Transverse colon (tissue), 4 donors: ENCODE data around the gene PANK4. TPM values are rescaled to one million over a fixed set of nuclear protein-coding genes. Genes with fewer than 3 reads are reported as not detected.

ENCODE experiments used
- DNase-seq: peaks from one replicate; pipeline ENCODE4 v3.0.0-alpha.2; 2019
- H3K27ac ChIP-seq, 4 donors: fragments of 200-600 bp; sonication (generic); 2 replicates each; pipeline ENCODE4 v1.5.1; 2016 to 2018; ENCODE audit warnings: inconsistent platforms in 4 of 4
- H3K27me3 ChIP-seq: fragments of 200-600 bp; sonication (generic); 2 replicates; pipeline ENCODE4 v1.5.1; 2017; ENCODE audit warnings: inconsistent platforms
- H3K36me3 ChIP-seq, 4 donors: fragments of 200-600 bp; sonication (generic); 2 replicates each; pipeline ENCODE4 v1.5.1; 2017 to 2019; ENCODE audit warnings: inconsistent platforms in 4 of 4
- H3K4me1 ChIP-seq, 4 donors: fragments of 200-600 bp; sonication (generic); 2 replicates each; pipeline ENCODE4 v1.5.1; 2017 to 2020; ENCODE audit warnings: inconsistent platforms in 4 of 4
- H3K4me3 ChIP-seq, 4 donors: fragments of 200-600 bp; sonication (generic); 1 replicate in 1 of 4; 2 replicates in 3 of 4; pipeline versions ENCODE4 v1.5.1 to v1.6.1; 2017 to 2019; ENCODE audit warnings: inconsistent platforms in 4 of 4
- H3K9me3 ChIP-seq, 2 donors: fragments of 200-600 bp; sonication (generic); 2 replicates each; pipeline ENCODE4 v1.5.1; 2017 to 2019; ENCODE audit warnings: inconsistent platforms in 2 of 2
- EP300 ChIP-seq: sonication (generic); formaldehyde crosslinking; IDR thresholded peaks from one replicate; pipeline ENCODE4 v1.6.1; 2017; ENCODE audit warnings: antibody characterized with exemption, low read depth
- POLR2A ChIP-seq: fragments of 450-650 bp; IDR thresholded peaks from one replicate; pipeline ENCODE4 v1.6.1; 2016; ENCODE audit warnings: antibody characterized with exemption, mild to moderate bottlenecking, moderate library complexity
- POLR2AphosphoS5 ChIP-seq, 3 donors: sonication (generic); formaldehyde crosslinking; IDR thresholded peaks; one replicate each; pipeline ENCODE4 v1.6.1; 2016; ENCODE audit warnings: antibody characterized with exemption in 3 of 3
- WGBS, 2 donors: methylation state at CpG; one replicate each; pipeline ENCODE4 v1.1.5; 2018; ENCODE audit warnings: low coverage in 1 of 2; 5-methylcytosine and 5-hydroxymethylcytosine counted together
- in situ Hi-C, 4 donors: fragments of 200-750 bp; cut with MboI; loops; one replicate each; pipeline versions ENCODE4 v1.15.0 to v1.15.1; 2017; ENCODE audit warnings: low sequenced_read_pairs in 3 of 4, low pct_ligation_motif_present in 1 of 4, low pct_unique_long_range_greater_than_20kb in 1 of 4
- intact Hi-C: fragments of 100-400 bp; cut with DNase I; formaldehyde crosslinking; loops from one replicate; pipeline ENCODE4 v1.15.1; 2023; ENCODE audit warnings: low total_unique reads
- total RNA-seq, 4 donors: library from RNA; depleted of rRNA; stranded (reverse); fragments of >200 nt; gene quantifications; one replicate each; pipeline ENCODE4 v1.1.0, GENCODE V29; 2016
- TF ChIP-seq, protein P1 (sequence below), 5 experiments: fragments of 200-600 bp in 3 of 5; fragments of 450-650 bp in 2 of 5; sonication (generic) in 3 of 5; IDR thresholded peaks; 1 replicate in 2 of 5; 2 replicates in 3 of 5; pipeline ENCODE4 v1.5.1; 2016 to 2017; ENCODE audit warnings: antibody characterized with exemption in 5 of 5, inconsistent platforms in 3 of 5, mild to moderate bottlenecking in 2 of 5, moderate library complexity in 1 of 5

PANK4 gene
- total RNA-seq, 4 donors from 2014 or later, result 41.1 to 58.3 (median 47.3) TPM

DNA sequence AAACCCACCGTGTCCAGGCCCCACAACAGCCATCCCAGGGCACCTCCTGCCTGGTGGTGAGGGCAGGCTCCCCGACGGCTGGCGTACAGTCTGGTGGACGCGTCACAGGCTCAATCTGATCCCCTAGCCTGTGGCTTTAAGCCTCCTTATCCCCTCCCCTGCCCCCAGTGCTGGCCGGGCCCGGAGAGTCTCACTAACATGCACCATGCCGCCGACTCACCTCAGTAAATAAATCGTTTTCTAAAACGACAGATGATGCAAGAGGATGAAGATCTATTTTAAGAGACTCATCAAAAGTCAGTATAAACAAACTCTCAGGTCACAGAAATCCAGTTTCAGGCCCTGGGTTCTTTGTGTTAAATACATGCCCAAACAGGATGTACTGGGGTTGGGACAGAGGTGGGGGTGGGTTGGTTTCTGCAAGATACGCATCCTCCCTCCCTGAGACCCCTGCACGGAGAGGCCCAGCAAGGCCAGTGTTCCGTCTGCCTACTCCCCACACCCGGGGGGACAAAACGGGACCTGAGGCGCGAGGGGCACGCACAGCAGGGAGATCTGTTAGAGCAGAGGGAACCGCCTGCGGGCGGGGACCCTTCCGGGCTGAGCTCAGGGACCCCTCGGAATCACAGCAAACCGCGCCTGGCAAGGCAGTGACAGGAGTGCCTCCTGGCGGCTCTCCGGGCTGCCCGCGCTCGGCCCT is 3.1 kb downstream of the PANK4 start:
- intact Hi-C loops, result no loop called here
- Histone ChIP-seq H3K27me3 (no peaks in the 10 kb centered on the region), H3K4me1 (peaks cover 22 to 41% (median 31%) of the 10 kb centered on the region in 4 donors), H3K4me3 (peak overlapping the region in 1 of 4 donors; percentile 12), H3K9me3 (no peaks in the 10 kb centered on the region), H3K36me3 (peaks cover 0 to 33% (median 16%) of the 10 kb centered on the region in 4 donors), H3K27ac (no peak overlapping the region)
- WGBS, 2 donors, result 72% methylated on average over 32 of the region's 32 CpGs; no CpG with 5 or more reads in 1 of the 2 donors
- no peak for DNase-seq
- in situ Hi-C loops, result no loop called here
- TF ChIP-seq EP300 (no peak), POLR2AphosphoS5 (IDR thresholded peaks at IDR 0.05) (no peak), POLR2A (no peak)
- TF ChIP-seq, protein P1, sequence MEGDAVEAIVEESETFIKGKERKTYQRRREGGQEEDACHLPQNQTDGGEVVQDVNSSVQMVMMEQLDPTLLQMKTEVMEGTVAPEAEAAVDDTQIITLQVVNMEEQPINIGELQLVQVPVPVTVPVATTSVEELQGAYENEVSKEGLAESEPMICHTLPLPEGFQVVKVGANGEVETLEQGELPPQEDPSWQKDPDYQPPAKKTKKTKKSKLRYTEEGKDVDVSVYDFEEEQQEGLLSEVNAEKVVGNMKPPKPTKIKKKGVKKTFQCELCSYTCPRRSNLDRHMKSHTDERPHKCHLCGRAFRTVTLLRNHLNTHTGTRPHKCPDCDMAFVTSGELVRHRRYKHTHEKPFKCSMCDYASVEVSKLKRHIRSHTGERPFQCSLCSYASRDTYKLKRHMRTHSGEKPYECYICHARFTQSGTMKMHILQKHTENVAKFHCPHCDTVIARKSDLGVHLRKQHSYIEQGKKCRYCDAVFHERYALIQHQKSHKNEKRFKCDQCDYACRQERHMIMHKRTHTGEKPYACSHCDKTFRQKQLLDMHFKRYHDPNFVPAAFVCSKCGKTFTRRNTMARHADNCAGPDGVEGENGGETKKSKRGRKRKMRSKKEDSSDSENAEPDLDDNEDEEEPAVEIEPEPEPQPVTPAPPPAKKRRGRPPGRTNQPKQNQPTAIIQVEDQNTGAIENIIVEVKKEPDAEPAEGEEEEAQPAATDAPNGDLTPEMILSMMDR (IDR thresholded peaks at IDR 0.05), result no peak

DNA sequence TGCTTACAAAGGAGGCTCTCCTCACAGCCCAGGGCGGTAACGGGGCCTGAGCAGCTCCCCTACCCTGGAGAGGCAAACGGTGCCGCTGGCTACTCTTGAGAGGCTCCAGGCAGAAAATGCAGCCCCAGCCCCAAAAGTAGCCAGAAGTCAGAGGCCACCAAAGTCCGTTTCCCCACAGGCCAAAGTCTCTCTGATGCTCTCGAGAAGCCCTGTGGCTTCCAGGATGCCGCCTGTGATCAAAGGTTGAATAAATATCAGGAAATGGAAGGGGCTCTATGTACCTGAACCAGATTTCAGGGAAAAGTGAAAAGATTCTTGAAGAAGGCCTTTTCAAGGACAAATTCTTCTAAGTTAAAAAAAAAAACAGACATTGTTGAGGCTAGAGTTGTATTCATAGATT is 4.2 kb downstream of the PANK4 start:
- H3K27ac ChIP-seq, result no peak overlapping the region
- intact Hi-C loops (no loop called here), in situ Hi-C loops (no loop called here)
- no peaks in the 10 kb centered on the region for H3K27me3 ChIP-seq
- H3K4me1 ChIP-seq, result peaks cover 22 to 34% (median 27%) of the 10 kb centered on the region in 4 donors
- DNase-seq, result no peak
- H3K4me3 ChIP-seq, result no peak overlapping the region
- peaks cover 0 to 44% (median 21%) of the 10 kb centered on the region in 4 donors for H3K36me3 ChIP-seq
- 93% methylated on average over 7 of the region's 7 CpGs; no CpG with 5 or more reads in 1 of the 2 donors for WGBS, 2 donors
- H3K9me3 ChIP-seq, result no peaks in the 10 kb centered on the region
- TF ChIP-seq POLR2A (no peak), POLR2AphosphoS5 (IDR thresholded peaks at IDR 0.05) (no peak), EP300 (no peak)
- TF ChIP-seq, protein P1 (IDR thresholded peaks at IDR 0.05), result no peak

DNA sequence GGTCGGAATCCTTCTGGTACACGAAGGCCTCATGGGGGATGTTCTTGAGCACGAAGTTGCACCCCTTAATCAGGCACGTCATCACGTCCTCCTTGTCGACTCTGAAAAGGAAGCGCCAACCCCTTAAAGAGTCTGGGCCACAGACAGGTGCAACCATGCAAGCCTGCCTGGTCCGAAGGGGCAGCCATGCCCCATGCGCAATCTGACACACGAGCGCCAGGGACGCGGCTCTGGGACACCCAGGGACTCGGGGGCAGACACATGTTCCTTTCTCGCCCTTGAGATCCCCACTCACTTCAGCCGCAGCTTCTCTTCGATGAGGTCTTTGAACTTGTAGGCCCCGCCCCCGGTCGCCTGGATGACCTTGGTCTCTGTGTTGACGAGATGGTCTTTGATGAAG is 5.6 kb downstream of the PANK4 start:
- 94% methylated on average over 21 of the region's 21 CpGs; no CpG with 5 or more reads in 1 of the 2 donors for WGBS, 2 donors
- intact Hi-C loops (no loop called here), in situ Hi-C loops (no loop called here)

DNA sequence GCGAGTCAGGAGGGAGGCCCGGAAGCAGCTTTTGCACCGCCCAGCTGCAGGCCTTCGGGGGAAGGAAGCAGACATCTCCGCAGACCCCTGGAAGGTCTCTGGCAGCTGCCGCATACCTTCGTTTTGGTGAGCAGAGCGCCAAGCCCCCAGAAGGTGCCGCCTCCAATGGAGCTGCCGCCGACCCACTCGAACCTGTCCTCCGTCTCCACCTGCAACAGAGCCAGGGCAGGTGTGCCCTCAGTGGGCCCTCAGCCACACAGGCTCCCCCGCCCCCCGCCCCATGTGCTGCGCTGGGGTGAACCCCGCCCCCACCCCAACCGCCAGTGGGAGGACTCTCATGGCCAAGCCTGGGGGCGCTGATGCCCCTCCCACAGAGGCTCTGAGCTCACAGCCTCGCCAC is 6.2 kb downstream of the PANK4 start:
- intact Hi-C loops (no loop called here), in situ Hi-C loops (no loop called here)
- Histone ChIP-seq H3K36me3 (peaks cover 0 to 54% (median 27%) of the 10 kb centered on the region in 4 donors), H3K4me1 (peaks cover 8 to 22% (median 18%) of the 10 kb centered on the region in 4 donors), H3K27ac (no peak overlapping the region), H3K4me3 (no peak overlapping the region), H3K27me3 (no peaks in the 10 kb centered on the region), H3K9me3 (no peaks in the 10 kb centered on the region)
- DNase-seq, result no peak
- TF ChIP-seq, protein P1 (IDR thresholded peaks at IDR 0.05), result no peak
- TF ChIP-seq POLR2A (no peak), POLR2AphosphoS5 (IDR thresholded peaks at IDR 0.05) (no peak), EP300 (no peak)
- 98% methylated on average over 7 of the region's 20 CpGs; no CpG with 5 or more reads in 1 of the 2 donors for WGBS, 2 donors

More for the DNA sequence above, 5.6 kb downstream of the PANK4 start:
- peaks cover 14 to 27% (median 21%) of the 10 kb centered on the region in 4 donors for H3K4me1 ChIP-seq
- H3K36me3 ChIP-seq, result peaks cover 0 to 54% (median 27%) of the 10 kb centered on the region in 4 donors
- TF ChIP-seq, protein P1 (IDR thresholded peaks at IDR 0.05), result no peak
- TF ChIP-seq EP300, result no peak
- no peak for TF ChIP-seq POLR2AphosphoS5 (IDR thresholded peaks at IDR 0.05)
- TF ChIP-seq POLR2A, result no peak
- no peak overlapping the region for H3K4me3 ChIP-seq
- H3K9me3 ChIP-seq, result no peaks in the 10 kb centered on the region
- H3K27me3 ChIP-seq, result no peaks in the 10 kb centered on the region
- DNase-seq, result no peak
- H3K27ac ChIP-seq, result no peak overlapping the region
